Measurements from ENCODE around the gene DDTL. TPM values are rescaled to one million over a fixed set of nuclear protein-coding genes. Genes with fewer than 3 reads are reported as not detected.

The DDTL gene
- total RNA-seq, 1 experiment from 2014 or later = not detected

- CTCF ChIA-PET = no interaction called here
- Histone ChIP-seq H3K4me1 (ENCODE audit: control insufficient read depth, insufficient read depth, low read length) (no peaks in the 10 kb centered on the region), H3K36me3 (ENCODE audit: control insufficient read depth, insufficient read depth, low read length) (no peaks in the 10 kb centered on the region), H3K27me3 (ENCODE audit: control insufficient read depth, insufficient read depth, low read length) (no peaks in the 10 kb centered on the region), H3K9me3 (ENCODE audit: control insufficient read depth, insufficient read depth, low read depth, low read length) (no peaks in the 10 kb centered on the region), H3K27ac (ENCODE audit: low read length) (no peak overlapping the region), H3K4me3 (ENCODE audit: low read depth in 2 of 2, low read length in 2 of 2) (no peak overlapping the region)
- DNase-seq (ENCODE audit: low read depth, low spot score) = no peak
- no peak for ATAC-seq
- BruUV-seq (replicated peaks) = no TSS peak
- TF ChIP-seq REST (IDR thresholded peaks at IDR 0.05; ENCODE audit: insufficient read depth in 1 of 2, low read depth in 2 of 2, low read length in 1 of 2) = no peak
- no peak for TF ChIP-seq POLR2AphosphoS5 (IDR thresholded peaks at IDR 0.05; ENCODE audit: low read depth, low read length)
- in situ Hi-C loops (cut with HindIII; ENCODE audit: low pct_unique_long_range_greater_than_20kb, low sequenced_read_pairs) (no loop called here), intact Hi-C loops (cut with micrococcal nuclease; ENCODE audit: unreplicated experiment) (no loop called here)
- POLR2A ChIA-PET = no interaction called here
Observed at GRCh38 chr22:24002851-24003250, 36.2 kb downstream of the DDTL start.

- DNase-seq (ENCODE audit: low read depth, low spot score) (no peak), ATAC-seq (0 out of 2 replicates have a peak, but pooled peaks have one; percentile 17)
- no peaks in the 10 kb centered on the region for H3K9me3 ChIP-seq (ENCODE audit: control insufficient read depth, insufficient read depth, low read depth, low read length)
- no peak overlapping the region for H3K4me3 ChIP-seq (ENCODE audit: low read depth in 2 of 2, low read length in 2 of 2)
- intact Hi-C loops (cut with micrococcal nuclease; ENCODE audit: unreplicated experiment) = no loop called here
- H3K27ac ChIP-seq (ENCODE audit: low read length) = no peak overlapping the region
- in situ Hi-C loops (cut with HindIII; ENCODE audit: low pct_unique_long_range_greater_than_20kb, low sequenced_read_pairs) = no loop called here
- no peaks in the 10 kb centered on the region for H3K27me3 ChIP-seq (ENCODE audit: control insufficient read depth, insufficient read depth, low read length)
- no TSS peak for BruUV-seq (replicated peaks)
- no peaks in the 10 kb centered on the region for H3K36me3 ChIP-seq (ENCODE audit: control insufficient read depth, insufficient read depth, low read length)
- ChIA-PET CTCF (no interaction called here), POLR2A (no interaction called here)
- TF ChIP-seq SIN3A (IDR thresholded peaks at IDR 0.05; ENCODE audit: borderline replicate concordance, insufficient read depth, low read depth, low read length) (no peak), REST (IDR thresholded peaks at IDR 0.05; ENCODE audit: insufficient read depth in 1 of 2, low read depth in 2 of 2, low read length in 1 of 2) (no peak), CTCF (IDR thresholded peaks at IDR 0.05) (no peak), TCF7L2 (IDR thresholded peaks at IDR 0.05; ENCODE audit: low read depth, low read length) (no peak)
- no peaks in the 10 kb centered on the region for H3K4me1 ChIP-seq (ENCODE audit: control insufficient read depth, insufficient read depth, low read length)
Observed at GRCh38 chr22:24003887-24004286, 37.2 kb downstream of the DDTL start.

Data from Panc1 (cell line).